Gastrocnemius medialis (tissue), 4 donors: ENCODE results near the gene FRY. TPM values are rescaled to one million over a fixed set of nuclear protein-coding genes. Genes with fewer than 3 reads are reported as not detected.
"Not testable (repeated sequence)": the region's sequence is repeated elsewhere in the genome, so short reads cannot be mapped to it uniquely, and the experiment has no call there.

Experiments
- ATAC-seq, 2 donors: fragments of 150-250 bp; one replicate each; pipeline ENCODE4 v1.9.1; 2016
- DNase-seq, 2 donors: peaks; one replicate each; pipeline ENCODE4 v3.0.0-alpha.2; 2019
- H3K27ac ChIP-seq, 4 donors: fragments of 200-600 bp; sonication (generic); 1 replicate in 1 of 4; 2 replicates in 3 of 4; pipeline ENCODE4 v1.5.1; 2016 to 2018; ENCODE audit warnings: mild to moderate bottlenecking in 2 of 4, moderate library complexity in 1 of 4
- H3K27me3 ChIP-seq, 3 donors: fragments of 200-600 bp; sonication (generic) in 2 of 3; 1 replicate in 1 of 3; 2 replicates in 2 of 3; pipeline versions ENCODE4 v1.5.1 to v1.6.0; 2016 to 2019; ENCODE audit warnings: mild to moderate bottlenecking in 1 of 3, moderate library complexity in 1 of 3
- H3K36me3 ChIP-seq, 2 donors: fragments of 200-600 bp; sonication (generic) in 1 of 2; one replicate each; pipeline ENCODE4 v1.5.1; 2017 to 2018
- H3K4me1 ChIP-seq, 2 donors: fragments of 200-600 bp; sonication (generic) in 1 of 2; one replicate each; pipeline ENCODE4 v1.5.1; 2016 to 2017; ENCODE audit warnings: mild to moderate bottlenecking in 2 of 2
- H3K4me3 ChIP-seq, 4 donors: fragments of 200-600 bp; sonication (generic) in 3 of 4; 1 replicate in 1 of 4; 2 replicates in 3 of 4; pipeline ENCODE4 v1.5.1; 2016 to 2019; ENCODE audit warnings: mild to moderate bottlenecking in 2 of 4
- H3K9me3 ChIP-seq, 3 donors: fragments of 200-600 bp; sonication (generic) in 2 of 3; 1 replicate in 1 of 3; 2 replicates in 2 of 3; pipeline ENCODE4 v1.5.1; 2016 to 2019
- POLR2A ChIP-seq, 2 donors: fragments of 450-650 bp; IDR thresholded peaks; one replicate each; pipeline ENCODE4 v1.6.1; 2017; ENCODE audit warnings: antibody characterized with exemption in 2 of 2, mild to moderate bottlenecking in 2 of 2, moderate library complexity in 2 of 2
- in situ Hi-C, 4 donors: fragments of 200-750 bp; cut with MboI; loops; one replicate each; pipeline versions ENCODE4 v1.15.0 to v1.8.0; 2017; ENCODE audit warnings: low sequenced_read_pairs in 4 of 4
- intact Hi-C: fragments of 100-400 bp; cut with DNase I; formaldehyde crosslinking; loops from one replicate; pipeline ENCODE4 v1.15.1; 2023; ENCODE audit warnings: low total_unique reads
- total RNA-seq, 4 donors: library from RNA; depleted of rRNA; stranded (reverse); fragments of >200 nt; gene quantifications; one replicate each; pipeline versions ENCODE4 v1.1.0 to v1.2.3, GENCODE V29; 2016
- TF ChIP-seq, protein P1 (sequence below), 5 experiments: fragments of 450-650 bp in 3 of 5; fragments of 200-600 bp in 2 of 5; sonication (generic) in 2 of 5; IDR thresholded peaks in 4 of 5; conservative IDR thresholded peaks in 1 of 5; 1 replicate in 4 of 5; 2 replicates in 1 of 5; pipeline ENCODE4 v1.5.1; 2016 to 2019; ENCODE audit warnings: antibody characterized with exemption in 5 of 5, mild to moderate bottlenecking in 3 of 5, moderate library complexity in 3 of 5

FRY gene
- total RNA-seq: 10 to 100 TPM; 10.1 to 48.3 (median 21.4) TPM

DNA sequence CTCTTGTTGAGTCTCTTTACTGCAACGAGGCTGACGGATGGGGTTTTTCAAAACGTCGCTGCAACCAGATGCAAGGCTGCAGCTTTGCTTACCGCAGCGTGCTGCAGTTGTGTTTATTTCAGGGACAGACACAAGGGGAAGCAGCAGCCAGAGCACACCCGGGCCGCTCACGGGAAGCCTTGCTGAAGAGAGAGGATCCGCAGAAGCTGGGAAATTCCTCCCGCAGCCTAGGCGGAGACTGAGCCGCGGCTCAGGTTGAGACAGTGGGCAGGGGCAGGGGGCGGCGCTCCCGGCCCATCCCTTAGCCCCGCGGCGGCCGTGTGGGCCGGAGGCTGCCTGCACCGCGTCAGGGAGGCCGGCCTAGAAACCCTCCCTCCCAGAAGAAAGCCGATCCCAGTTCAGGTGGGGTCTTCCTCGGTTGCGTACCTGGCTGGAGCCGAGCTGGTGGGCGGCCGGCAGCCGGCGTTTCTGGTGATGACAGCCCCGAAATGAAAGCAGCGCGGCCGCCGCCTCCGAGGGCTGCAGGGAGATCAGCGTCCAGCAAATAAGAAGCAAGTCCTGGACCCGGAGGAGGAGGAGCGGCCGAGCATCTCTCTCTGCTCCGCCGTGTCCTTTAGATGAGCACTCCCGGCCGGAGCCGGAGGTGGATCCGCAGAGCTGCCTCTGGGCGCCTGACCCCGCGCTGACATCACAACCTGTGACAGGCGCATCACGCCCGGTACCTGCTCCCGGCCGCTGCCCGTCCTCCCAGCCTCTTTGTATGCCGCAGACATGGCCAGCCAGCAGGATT is at the start of gene FRY:
TSS of gene FRY (plus strand) at position 750 of the 790 bp plus-strand sequence. CDS start at position 772, 22 bp downstream.
- no peaks in the 10 kb centered on the region for H3K27me3 ChIP-seq
- no peaks in the 10 kb centered on the region for H3K36me3 ChIP-seq
- peak within 1 kb of the TSS; percentile 72 to 88 (median 75) for H3K4me3 ChIP-seq
- peak; percentile 48 to 50 for DNase-seq
- TF ChIP-seq, protein P1, sequence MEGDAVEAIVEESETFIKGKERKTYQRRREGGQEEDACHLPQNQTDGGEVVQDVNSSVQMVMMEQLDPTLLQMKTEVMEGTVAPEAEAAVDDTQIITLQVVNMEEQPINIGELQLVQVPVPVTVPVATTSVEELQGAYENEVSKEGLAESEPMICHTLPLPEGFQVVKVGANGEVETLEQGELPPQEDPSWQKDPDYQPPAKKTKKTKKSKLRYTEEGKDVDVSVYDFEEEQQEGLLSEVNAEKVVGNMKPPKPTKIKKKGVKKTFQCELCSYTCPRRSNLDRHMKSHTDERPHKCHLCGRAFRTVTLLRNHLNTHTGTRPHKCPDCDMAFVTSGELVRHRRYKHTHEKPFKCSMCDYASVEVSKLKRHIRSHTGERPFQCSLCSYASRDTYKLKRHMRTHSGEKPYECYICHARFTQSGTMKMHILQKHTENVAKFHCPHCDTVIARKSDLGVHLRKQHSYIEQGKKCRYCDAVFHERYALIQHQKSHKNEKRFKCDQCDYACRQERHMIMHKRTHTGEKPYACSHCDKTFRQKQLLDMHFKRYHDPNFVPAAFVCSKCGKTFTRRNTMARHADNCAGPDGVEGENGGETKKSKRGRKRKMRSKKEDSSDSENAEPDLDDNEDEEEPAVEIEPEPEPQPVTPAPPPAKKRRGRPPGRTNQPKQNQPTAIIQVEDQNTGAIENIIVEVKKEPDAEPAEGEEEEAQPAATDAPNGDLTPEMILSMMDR (IDR thresholded peaks at IDR 0.05 in 4 of 5, conservative IDR thresholded peaks at IDR 0.05 in 1 of 5): peak in 1 of 5 experiments; percentile 28
- TF ChIP-seq POLR2A (IDR thresholded peaks at IDR 0.05): peak; percentile 27 to 51
- peak; percentile 78 for ATAC-seq
- peak within 1 kb of the TSS; percentile 65 to 72 (median 70) for H3K27ac ChIP-seq
- in situ Hi-C loops: no loop called here
- intact Hi-C loops: loop anchor here (5.0 kb wide), 2 partner anchors 86 to 124 kb away; no protein-coding TSS in a partner anchor
- H3K9me3 ChIP-seq: no peaks in the 10 kb centered on the region
- H3K4me1 ChIP-seq: peaks cover 5 to 7% of the 10 kb centered on the region in 2 donors

GRCh38 chr13:31982124-31982523 is 49.5 kb upstream of the FRY start:
- Histone ChIP-seq H3K4me3 (no peak overlapping the region), H3K27me3 (no peaks in the 10 kb centered on the region), H3K9me3 (no peaks in the 10 kb centered on the region), H3K27ac (peak overlapping the region in 1 of 4 donors; percentile 35), H3K36me3 (no peaks in the 10 kb centered on the region), H3K4me1 (no peaks in the 10 kb centered on the region)
- intact Hi-C loops (no loop called here), in situ Hi-C loops (no loop called here)
- ATAC-seq: no peak
- TF ChIP-seq POLR2A (IDR thresholded peaks at IDR 0.05): no peak
- TF ChIP-seq, protein P1 (IDR thresholded peaks at IDR 0.05 in 4 of 5, conservative IDR thresholded peaks at IDR 0.05 in 1 of 5): no peak
- no peak for DNase-seq

GRCh38 chr13:31982540-31982939 is 49.0 kb upstream of the FRY start:
- peak; percentile 17 to 59 for DNase-seq
- Histone ChIP-seq H3K4me1 (no peaks in the 10 kb centered on the region), H3K27me3 (no peaks in the 10 kb centered on the region), H3K9me3 (no peaks in the 10 kb centered on the region), H3K4me3 (no peak overlapping the region), H3K36me3 (no peaks in the 10 kb centered on the region), H3K27ac (peak overlapping the region in 1 of 4 donors; percentile 35)
- ATAC-seq: peak; percentile 68 to 85
- in situ Hi-C loops (no loop called here), intact Hi-C loops (no loop called here)
- TF ChIP-seq, protein P1 (IDR thresholded peaks at IDR 0.05 in 4 of 5, conservative IDR thresholded peaks at IDR 0.05 in 1 of 5): no peak
- TF ChIP-seq POLR2A (IDR thresholded peaks at IDR 0.05): no peak

DNA sequence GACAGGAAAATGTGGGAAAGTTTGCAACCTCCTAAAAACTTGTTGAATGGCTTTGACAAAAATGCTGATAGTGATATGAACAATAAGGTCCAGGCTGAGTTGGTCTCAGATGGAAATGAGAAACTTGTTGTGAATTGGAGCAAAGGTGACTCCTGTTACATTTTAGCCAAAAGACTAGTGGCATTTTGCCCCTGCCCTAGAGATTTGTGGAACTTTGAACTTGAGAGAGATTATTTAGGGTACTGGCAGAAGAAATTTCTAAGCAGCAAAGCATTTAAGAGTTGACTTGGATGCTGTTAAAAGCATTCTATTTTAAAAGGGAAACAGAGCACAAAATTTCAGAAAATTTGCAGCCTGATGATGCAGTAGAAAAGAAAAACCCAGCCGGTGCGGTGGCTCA is 47.9 kb upstream of the FRY start:
- in situ Hi-C loops, H3K27me3 ChIP-seq, intact Hi-C loops, H3K4me1 ChIP-seq, DNase-seq, H3K36me3 ChIP-seq, H3K27ac ChIP-seq, H3K4me3 ChIP-seq, ATAC-seq, H3K9me3 ChIP-seq: not testable (repeated sequence)

DNA sequence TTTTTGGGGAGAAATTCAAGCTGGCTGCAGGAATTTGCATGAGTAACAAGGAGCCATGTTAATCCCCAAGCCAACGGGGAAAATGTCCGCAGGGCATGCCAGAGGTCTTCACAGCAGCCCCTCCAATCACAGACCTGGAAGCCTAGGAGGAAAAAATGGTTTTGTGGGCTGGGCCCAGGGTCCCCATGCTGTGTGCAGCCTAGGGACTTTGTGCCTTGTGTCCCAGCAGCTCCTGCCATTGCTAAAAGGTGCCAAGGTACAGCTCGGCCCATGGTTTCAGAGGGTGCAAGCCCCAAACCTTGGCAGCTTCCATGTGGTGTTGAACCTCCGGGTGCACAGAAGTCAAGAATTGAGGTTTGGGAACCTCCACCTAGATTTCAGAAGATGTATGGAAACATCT is 47.2 kb upstream of the FRY start:
- H3K27ac ChIP-seq, ATAC-seq, in situ Hi-C loops, H3K4me1 ChIP-seq, intact Hi-C loops, H3K27me3 ChIP-seq, H3K9me3 ChIP-seq, H3K36me3 ChIP-seq, DNase-seq, H3K4me3 ChIP-seq: not testable (repeated sequence)
